HepG2 (cell line): ENCODE data around the gene HMBS. TPM values are rescaled to one million over a fixed set of nuclear protein-coding genes. Genes with fewer than 3 reads are reported as not detected.
A peak's percentile ranks its signal among the peaks of the same experiment; 100 is the strongest.

Source experiments
- ATAC-seq: fragments of 200-7000 bp; cut with Tn5 transposase; 3 replicates; pipeline ENCODE4 v1.9.1; 2020; ENCODE audit warnings: mild to moderate bottlenecking, moderate library complexity
- BruUV-seq: library from RNA; stranded (reverse); fragments of 400-500 nt; replicated peaks from 2 replicates; lab custom pipeline; 2021; lab: Mats Ljungman, UMichigan
- CTCF ChIA-PET: fragments of 300-600 bp; formaldehyde crosslinking; extraction: SDS; loops from one replicate; lab custom pipeline; 2021; ENCODE audit warnings: low total read pairs, inconsistent platforms, low intra/inter-chr PET ratio; lab: Yijun Ruan, JAX
- POLR2A ChIA-PET: fragments of 350-600 bp; sonication (Branson Sonifier 250); formaldehyde crosslinking; loops from one replicate; lab custom pipeline; 2020; ENCODE audit warnings: antibody characterized with exemption, inconsistent platforms; lab: Yijun Ruan, JAX
- DNase-seq: peaks from one replicate; pipeline ENCODE4 v3.0.0-alpha.2; 2015; ENCODE audit warnings: low spot score
- FAIRE-seq: peaks from 3 replicates; lab custom pipeline; 2011; peaks lifted over from hg19 to GRCh38; lab: Jason Lieb, UNC
- H2AFZ ChIP-seq: one replicate; pipeline ENCODE4 v1.6.1; 2011; ENCODE audit warnings: low read length, inconsistent platforms
- H3K27ac ChIP-seq: fragments of 300-600 bp; 3 replicates; pipeline ENCODE4 v1.8.0; 2011; ENCODE audit warnings: mixed run types, mild to moderate bottlenecking, mixed read lengths, low read length, inconsistent platforms; ENCODE audit not compliant: insufficient read depth; ENCODE audit errors: extremely low read length
- H3K27me3 ChIP-seq, 2 experiments: fragments of 200-600 bp in 1 of 2; 2 replicates in 1 of 2; 3 replicates in 1 of 2; pipeline versions ENCODE4 v1.6.0 to v1.8.0; 2011; ENCODE audit warnings: low read length in 2 of 2, mild to moderate bottlenecking in 2 of 2, moderate library complexity in 2 of 2, inconsistent platforms in 1 of 2; ENCODE audit not compliant: insufficient read depth in 2 of 2, control insufficient read depth in 1 of 2
- H3K36me3 ChIP-seq, 2 experiments: fragments of 200-600 bp in 1 of 2; replicated peaks in 1 of 2; 2 replicates in 1 of 2; 3 replicates in 1 of 2; pipeline versions ENCODE4 v1.5.1 to v1.8.0; 2011; ENCODE audit warnings: low read length in 2 of 2, inconsistent platforms in 1 of 2; ENCODE audit not compliant: insufficient read depth in 2 of 2, control insufficient read depth in 1 of 2
- H3K4me1 ChIP-seq: 2 replicates; pipeline ENCODE4 v1.5.1; 2012; ENCODE audit warnings: low read length, inconsistent platforms; ENCODE audit not compliant: insufficient read depth
- H3K4me2 ChIP-seq: 2 replicates; pipeline ENCODE4 v1.6.0; 2011; ENCODE audit warnings: low read depth, low read length, inconsistent platforms
- H3K4me3 ChIP-seq, 3 experiments: fragments of 200-600 bp in 1 of 3; sonication (generic), shearing (Covaris generic) in 1 of 3; replicated peaks in 1 of 3; 2 replicates each; pipeline ENCODE4 v1.5.1; 2011 to 2016; ENCODE audit warnings: low read length in 3 of 3, inconsistent platforms in 2 of 3, low read depth in 2 of 3, mild to moderate bottlenecking in 2 of 3, control low read depth in 1 of 3, mixed read lengths in 1 of 3; ENCODE audit not compliant: insufficient read depth in 1 of 3
- H3K79me2 ChIP-seq: one replicate; pipeline ENCODE4 v1.6.1; 2011; ENCODE audit warnings: low read length, inconsistent platforms; ENCODE audit not compliant: insufficient read depth
- H3K9ac ChIP-seq: 2 replicates; pipeline ENCODE4 v1.6.0; 2011; ENCODE audit warnings: mild to moderate bottlenecking, low read depth, low read length, inconsistent platforms; ENCODE audit not compliant: insufficient read depth
- H3K9me3 ChIP-seq: 2 replicates; pipeline ENCODE4 v1.5.1; 2012; ENCODE audit warnings: mild to moderate bottlenecking, low read length
- H4K20me1 ChIP-seq: 2 replicates; pipeline ENCODE4 v1.6.0; 2011; ENCODE audit warnings: inconsistent platforms, mild to moderate bottlenecking, low read length, moderate library complexity; ENCODE audit not compliant: insufficient read depth
- GATAD2A ChIP-seq: IDR thresholded peaks from 2 replicates; pipeline ENCODE4 v1.6.1; 2016
- HOXA3 ChIP-seq: sonication (generic); formaldehyde crosslinking; IDR thresholded peaks from 2 replicates; pipeline ENCODE4 v1.5.0; 2020; ENCODE audit warnings: missing genetic modification reagents
- HOXA7 ChIP-seq: sonication (generic); formaldehyde crosslinking; IDR thresholded peaks from 2 replicates; pipeline ENCODE4 v1.8.1; 2022; ENCODE audit warnings: mild to moderate bottlenecking, missing genetic modification reagents, moderate library complexity
- MIER2 ChIP-seq: IDR thresholded peaks from 2 replicates; pipeline ENCODE4 v1.6.1; 2016; ENCODE audit warnings: missing biosample characterization, missing genetic modification reagents
- NR2C2 ChIP-seq: sonication (generic); formaldehyde crosslinking; IDR thresholded peaks from 2 replicates; pipeline ENCODE4 v1.4.0; 2020; ENCODE audit warnings: missing genetic modification reagents, mild to moderate bottlenecking, moderate library complexity, borderline replicate concordance
- PRPF4 ChIP-seq: fragments of 200-400 bp; formaldehyde crosslinking; IDR thresholded peaks from 2 replicates; pipeline ENCODE4 v1.6.1; 2016; ENCODE audit warnings: low read length, low read depth; ENCODE audit not compliant: poor library complexity, severe bottlenecking
- RFX5 ChIP-seq: IDR thresholded peaks from 2 replicates; pipeline ENCODE4 v1.6.1; 2011; ENCODE audit warnings: low read depth, low read length, improper control_type of control experiment
- ZFX ChIP-seq: sonication (generic); formaldehyde crosslinking; IDR thresholded peaks from 2 replicates; pipeline ENCODE4 v1.4.0; 2020; ENCODE audit warnings: mild to moderate bottlenecking, low read depth, missing genetic modification reagents, moderate library complexity
- ZMYM4 ChIP-seq: sonication (generic); formaldehyde crosslinking; IDR thresholded peaks from 2 replicates; pipeline ENCODE4 v1.8.1; 2023; ENCODE audit warnings: mild to moderate bottlenecking, missing genetic modification reagents
- ZNF234 ChIP-seq: sonication (generic); formaldehyde crosslinking; conservative IDR thresholded peaks from 2 replicates; pipeline ENCODE4 v1.5.1; 2020; ENCODE audit warnings: mild to moderate bottlenecking, missing genetic modification reagents
- ZNF619 ChIP-seq: sonication (generic); formaldehyde crosslinking; IDR thresholded peaks from 2 replicates; pipeline ENCODE4 v1.4.0; 2020; ENCODE audit warnings: mild to moderate bottlenecking, missing genetic modification reagents
- WGBS: methylation state at CpG from one replicate; pipeline ENCODE4 v1.1.6; 2017; ENCODE audit warnings: low lambda C conversion rate; 5-methylcytosine and 5-hydroxymethylcytosine counted together
- in situ Hi-C: cut with HindIII; loops from 2 replicates; pipeline ENCODE4 v1.10.0; 2017; ENCODE audit warnings: low pct_unique_long_range_greater_than_20kb; ENCODE audit not compliant: extremely low pct_ligation_motif_present
- intact Hi-C: fragments of 100-400 bp; cut with micrococcal nuclease; formaldehyde crosslinking; loops from one replicate; pipeline ENCODE4 v1.10.0; 2022; ENCODE audit not compliant: unreplicated experiment
- polyA plus RNA-seq, 8 experiments: library from polyadenylated mRNA; depleted of rRNA in 3 of 8; stranded (reverse) in 7 of 8; unstranded in 1 of 8; fragments of >200 nt; fragmentation: Illumina TruSeq in 4 of 8; extraction: Trizol in 4 of 8; gene quantifications; 2 replicates each; pipeline versions ENCODE4 v1.2.1 to v1.2.3, GENCODE V29; 2011 to 2016; ENCODE audit warnings: low read depth in 4 of 8, missing spikeins in 1 of 8, mixed read lengths in 1 of 8; ENCODE audit not compliant: insufficient read depth in 1 of 8
- total RNA-seq, 5 experiments: library from RNA; depleted of rRNA; stranded (reverse); fragments of >200 nt; fragmentation: Illumina TruSeq; extraction: Trizol; gene quantifications; 2 replicates each; pipeline ENCODE4 v1.2.3, GENCODE V29; 2016; ENCODE audit warnings: low read depth in 1 of 5
- TF ChIP-seq, protein P1 (sequence below): fragments of 450-650 bp; IDR thresholded peaks from 2 replicates; pipeline ENCODE4 v1.6.1; 2017; ENCODE audit warnings: mild to moderate bottlenecking
- TF ChIP-seq, protein P2 (sequence below): sonication (generic); formaldehyde crosslinking; IDR thresholded peaks from 2 replicates; pipeline ENCODE4 v1.4.0; 2020; ENCODE audit warnings: low read depth, mild to moderate bottlenecking, missing genetic modification reagents
- TF ChIP-seq, protein P3 (sequence below): sonication (generic); formaldehyde crosslinking; conservative IDR thresholded peaks from 2 replicates; pipeline ENCODE4 v1.8.0; 2022; ENCODE audit warnings: missing genetic modification reagents
- TF ChIP-seq, protein P4 (sequence below): sonication (generic); formaldehyde crosslinking; IDR thresholded peaks from 2 replicates; pipeline ENCODE4 v1.4.0; 2020; ENCODE audit warnings: missing genetic modification reagents
- TF ChIP-seq, protein P5 (sequence below): sonication (generic); formaldehyde crosslinking; IDR thresholded peaks from 2 replicates; pipeline ENCODE4 v1.5.1; 2020; ENCODE audit warnings: missing genetic modification reagents, mild to moderate bottlenecking, borderline replicate concordance

HMBS gene
- total and polyA plus RNA-seq, 2 of the 13 experiments (the other 11 are each of a cell fraction or from before 2014, with no cell fraction given) = 9.4 to 46.9 TPM

DNA sequence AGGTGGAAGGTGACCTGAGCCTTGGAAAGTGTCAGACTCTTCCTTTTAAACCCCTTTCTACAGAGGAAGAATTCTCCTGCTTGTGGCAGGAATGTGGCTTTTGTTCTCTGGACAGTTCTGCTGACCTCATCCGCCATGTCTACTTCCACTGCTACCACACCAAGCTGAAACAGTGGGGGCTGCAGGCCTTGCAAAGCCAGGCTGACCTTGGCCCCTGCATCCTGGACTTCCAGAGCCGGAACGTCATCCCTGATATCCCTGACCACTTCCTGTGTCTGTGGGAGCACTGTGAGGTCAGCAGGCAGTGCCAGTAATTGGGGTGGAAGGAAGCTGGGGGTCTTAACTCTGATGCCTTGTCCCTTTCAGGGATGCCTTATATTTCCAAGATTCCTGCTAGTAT lies 46.0 kb downstream of the HMBS start:
- no peak overlapping the region for H3K4me3 ChIP-seq
- TF ChIP-seq ZNF234 (CRISPR knock-in tag) = no peak
- TF ChIP-seq, protein P1, sequence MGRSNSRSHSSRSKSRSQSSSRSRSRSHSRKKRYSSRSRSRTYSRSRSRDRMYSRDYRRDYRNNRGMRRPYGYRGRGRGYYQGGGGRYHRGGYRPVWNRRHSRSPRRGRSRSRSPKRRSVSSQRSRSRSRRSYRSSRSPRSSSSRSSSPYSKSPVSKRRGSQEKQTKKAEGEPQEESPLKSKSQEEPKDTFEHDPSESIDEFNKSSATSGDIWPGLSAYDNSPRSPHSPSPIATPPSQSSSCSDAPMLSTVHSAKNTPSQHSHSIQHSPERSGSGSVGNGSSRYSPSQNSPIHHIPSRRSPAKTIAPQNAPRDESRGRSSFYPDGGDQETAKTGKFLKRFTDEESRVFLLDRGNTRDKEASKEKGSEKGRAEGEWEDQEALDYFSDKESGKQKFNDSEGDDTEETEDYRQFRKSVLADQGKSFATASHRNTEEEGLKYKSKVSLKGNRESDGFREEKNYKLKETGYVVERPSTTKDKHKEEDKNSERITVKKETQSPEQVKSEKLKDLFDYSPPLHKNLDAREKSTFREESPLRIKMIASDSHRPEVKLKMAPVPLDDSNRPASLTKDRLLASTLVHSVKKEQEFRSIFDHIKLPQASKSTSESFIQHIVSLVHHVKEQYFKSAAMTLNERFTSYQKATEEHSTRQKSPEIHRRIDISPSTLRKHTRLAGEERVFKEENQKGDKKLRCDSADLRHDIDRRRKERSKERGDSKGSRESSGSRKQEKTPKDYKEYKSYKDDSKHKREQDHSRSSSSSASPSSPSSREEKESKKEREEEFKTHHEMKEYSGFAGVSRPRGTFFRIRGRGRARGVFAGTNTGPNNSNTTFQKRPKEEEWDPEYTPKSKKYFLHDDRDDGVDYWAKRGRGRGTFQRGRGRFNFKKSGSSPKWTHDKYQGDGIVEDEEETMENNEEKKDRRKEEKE = no peak
- TF ChIP-seq, protein P2, sequence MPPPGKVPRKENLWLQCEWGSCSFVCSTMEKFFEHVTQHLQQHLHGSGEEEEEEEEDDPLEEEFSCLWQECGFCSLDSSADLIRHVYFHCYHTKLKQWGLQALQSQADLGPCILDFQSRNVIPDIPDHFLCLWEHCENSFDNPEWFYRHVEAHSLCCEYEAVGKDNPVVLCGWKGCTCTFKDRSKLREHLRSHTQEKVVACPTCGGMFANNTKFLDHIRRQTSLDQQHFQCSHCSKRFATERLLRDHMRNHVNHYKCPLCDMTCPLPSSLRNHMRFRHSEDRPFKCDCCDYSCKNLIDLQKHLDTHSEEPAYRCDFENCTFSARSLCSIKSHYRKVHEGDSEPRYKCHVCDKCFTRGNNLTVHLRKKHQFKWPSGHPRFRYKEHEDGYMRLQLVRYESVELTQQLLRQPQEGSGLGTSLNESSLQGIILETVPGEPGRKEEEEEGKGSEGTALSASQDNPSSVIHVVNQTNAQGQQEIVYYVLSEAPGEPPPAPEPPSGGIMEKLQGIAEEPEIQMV (CRISPR knock-in tag) = no peak
- TF ChIP-seq, protein P3, sequence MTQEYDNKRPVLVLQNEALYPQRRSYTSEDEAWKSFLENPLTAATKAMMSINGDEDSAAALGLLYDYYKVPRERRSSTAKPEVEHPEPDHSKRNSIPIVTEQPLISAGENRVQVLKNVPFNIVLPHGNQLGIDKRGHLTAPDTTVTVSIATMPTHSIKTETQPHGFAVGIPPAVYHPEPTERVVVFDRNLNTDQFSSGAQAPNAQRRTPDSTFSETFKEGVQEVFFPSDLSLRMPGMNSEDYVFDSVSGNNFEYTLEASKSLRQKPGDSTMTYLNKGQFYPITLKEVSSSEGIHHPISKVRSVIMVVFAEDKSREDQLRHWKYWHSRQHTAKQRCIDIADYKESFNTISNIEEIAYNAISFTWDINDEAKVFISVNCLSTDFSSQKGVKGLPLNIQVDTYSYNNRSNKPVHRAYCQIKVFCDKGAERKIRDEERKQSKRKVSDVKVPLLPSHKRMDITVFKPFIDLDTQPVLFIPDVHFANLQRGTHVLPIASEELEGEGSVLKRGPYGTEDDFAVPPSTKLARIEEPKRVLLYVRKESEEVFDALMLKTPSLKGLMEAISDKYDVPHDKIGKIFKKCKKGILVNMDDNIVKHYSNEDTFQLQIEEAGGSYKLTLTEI = no peak
- TF ChIP-seq, protein P4, sequence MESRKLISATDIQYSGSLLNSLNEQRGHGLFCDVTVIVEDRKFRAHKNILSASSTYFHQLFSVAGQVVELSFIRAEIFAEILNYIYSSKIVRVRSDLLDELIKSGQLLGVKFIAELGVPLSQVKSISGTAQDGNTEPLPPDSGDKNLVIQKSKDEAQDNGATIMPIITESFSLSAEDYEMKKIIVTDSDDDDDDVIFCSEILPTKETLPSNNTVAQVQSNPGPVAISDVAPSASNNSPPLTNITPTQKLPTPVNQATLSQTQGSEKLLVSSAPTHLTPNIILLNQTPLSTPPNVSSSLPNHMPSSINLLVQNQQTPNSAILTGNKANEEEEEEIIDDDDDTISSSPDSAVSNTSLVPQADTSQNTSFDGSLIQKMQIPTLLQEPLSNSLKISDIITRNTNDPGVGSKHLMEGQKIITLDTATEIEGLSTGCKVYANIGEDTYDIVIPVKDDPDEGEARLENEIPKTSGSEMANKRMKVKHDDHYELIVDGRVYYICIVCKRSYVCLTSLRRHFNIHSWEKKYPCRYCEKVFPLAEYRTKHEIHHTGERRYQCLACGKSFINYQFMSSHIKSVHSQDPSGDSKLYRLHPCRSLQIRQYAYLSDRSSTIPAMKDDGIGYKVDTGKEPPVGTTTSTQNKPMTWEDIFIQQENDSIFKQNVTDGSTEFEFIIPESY (CRISPR knock-in tag) = peak; percentile 60
- peak; percentile 46; the same call in 1 of the 2 replicates for TF ChIP-seq NR2C2 (CRISPR knock-in tag)
- 0 out of 2 replicates have a peak, but pooled peaks have one; percentile 24 for TF ChIP-seq ZMYM4 (CRISPR knock-in tag)
- TF ChIP-seq, protein P5, sequence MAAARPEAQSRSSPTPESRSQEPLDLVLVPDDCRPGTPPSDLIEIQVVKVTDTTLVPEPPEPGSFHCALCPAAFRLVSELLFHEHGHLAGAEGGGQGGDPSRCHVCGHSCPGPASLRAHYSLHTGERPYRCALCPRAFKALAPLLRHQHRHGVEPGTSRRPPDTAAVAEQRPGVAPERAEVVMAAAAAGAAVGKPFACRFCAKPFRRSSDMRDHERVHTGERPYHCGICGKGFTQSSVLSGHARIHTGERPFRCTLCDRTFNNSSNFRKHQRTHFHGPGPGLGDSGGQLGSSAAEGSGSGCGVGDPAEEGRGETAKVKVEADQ = no peak
- TF ChIP-seq ZFX (CRISPR knock-in tag) = peak; percentile 39; the same call in 1 of the 2 replicates
- TF ChIP-seq GATAD2A (CRISPR knock-in tag) = peak; percentile 10; the same call in 1 of the 2 replicates
- TF ChIP-seq MIER2 (CRISPR knock-in tag) = no peak
- no peak for TF ChIP-seq PRPF4
- TF ChIP-seq HOXA3 = peak; percentile 92
- no peak for TF ChIP-seq RFX5
- TF ChIP-seq ZNF619 (CRISPR knock-in tag) = no peak
- no peak for TF ChIP-seq HOXA7 (CRISPR knock-in tag)

More for the DNA sequence above, 46.0 kb downstream of the HMBS start:
- Histone ChIP-seq H3K9me3 (no peaks in the 10 kb centered on the region), H3K36me3 (peaks cover 21 to 35% of the 10 kb centered on the region in 2 experiments), H3K27ac (peak overlapping the region; percentile 33), H3K27me3 (no peaks in the 10 kb centered on the region), H2AFZ (no peak overlapping the region), H3K4me2 (no peak overlapping the region), H3K9ac (no peak overlapping the region), H4K20me1 (no peaks in the 10 kb centered on the region), H3K79me2 (peaks cover 2% of the 10 kb centered on the region), H3K4me1 (peaks cover 20% of the 10 kb centered on the region)
- DNase-seq (peak; percentile 56), FAIRE-seq (no peak), ATAC-seq (peak; percentile 74)
- 53% methylated on average over 3 of the region's 3 CpGs for WGBS
- POLR2A ChIA-PET = interaction anchor here (0.9 to 2.4 kb wide), 2 partner anchors 10 to 45 kb away, joined by 3 to 11 read pairs; partner anchors contain the start of genes HINFP and HMBS
- no TSS peak for BruUV-seq
- intact Hi-C loops = no loop called here
- CTCF ChIA-PET = no interaction called here
- in situ Hi-C loops = no loop called here
